ENCODE measurements around the gene MTA1.

DNA sequence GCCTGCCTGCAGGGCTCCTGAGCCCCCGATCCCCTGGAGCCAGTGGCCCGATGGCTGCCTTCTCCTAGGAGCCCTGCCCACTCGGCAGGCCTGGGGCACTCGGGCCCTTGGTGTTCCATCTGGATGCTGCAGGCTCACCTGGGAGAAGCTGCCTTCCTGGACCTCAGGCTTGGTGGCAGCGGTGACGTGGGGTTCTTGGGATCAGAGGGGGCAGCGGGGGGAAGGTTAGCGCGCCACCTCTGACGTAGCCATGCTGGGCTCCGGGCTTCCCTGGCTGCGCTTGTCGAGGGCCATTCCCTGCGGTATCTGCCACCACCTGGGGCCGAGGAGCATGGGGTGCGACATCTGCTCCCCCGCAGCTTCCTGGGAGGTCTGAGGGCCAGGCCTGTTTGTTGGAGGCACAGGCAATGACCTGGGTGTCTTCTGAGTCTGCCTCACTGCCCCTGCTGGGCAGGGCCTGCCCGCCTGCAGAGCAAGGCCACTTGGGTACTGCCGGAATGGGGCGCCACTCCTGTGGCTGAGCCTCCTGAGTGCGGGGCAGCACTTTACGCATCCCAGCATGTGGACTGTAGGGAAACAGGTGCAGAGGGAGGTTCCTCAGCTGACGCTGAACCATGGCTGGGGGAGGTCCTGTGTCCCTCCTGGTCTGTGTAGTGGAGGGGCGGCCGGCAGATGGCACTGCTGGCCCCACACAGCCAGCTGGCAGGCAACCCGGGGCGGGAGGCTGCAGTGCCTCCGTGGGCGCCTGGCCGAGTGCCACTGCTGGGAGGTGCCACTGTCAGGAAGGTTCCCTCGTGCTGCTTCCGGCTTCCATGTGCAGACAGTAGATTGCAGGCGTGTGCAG, 20.3 kb downstream of the MTA1 start:
- no peak for TF ChIP-seq CTCF (IDR thresholded peaks at IDR 0.05)
- TF ChIP-seq POLR2A (IDR thresholded peaks at IDR 0.05) = no peak

Data from uterus (tissue), 2 donors.